HG02642 (cell line): ENCODE results near the gene DRGX.

Source experiments
- ATAC-seq: cut with Tn5 transposase; IDR thresholded peaks from one replicate; pipeline ENCODE4 v1.9.1; 2021; ENCODE audit warnings: mild to moderate bottlenecking; ENCODE audit not compliant: unreplicated experiment, poor library complexity

DRGX gene

GRCh38 chr10:49323896-49324270 is 72.0 kb downstream of the DRGX start:
- no peak for ATAC-seq

- no peak for ATAC-seq
Measured at GRCh38 chr10:49323171-49323895, 72.6 kb downstream of the DRGX start.

- ATAC-seq, result no peak
Measured at GRCh38 chr10:49322371-49323170, 73.3 kb downstream of the DRGX start.

GRCh38 chr10:49321021-49321420 is 74.9 kb downstream of the DRGX start:
- no peak for ATAC-seq

- no peak for ATAC-seq
Measured at GRCh38 chr10:49320191-49320590, 75.7 kb downstream of the DRGX start.

- ATAC-seq, result no peak
Measured at GRCh38 chr10:49319206-49319605, 76.7 kb downstream of the DRGX start.

GRCh38 chr10:49318755-49319154 is 77.1 kb downstream of the DRGX start:
- no peak for ATAC-seq

- ATAC-seq, result no peak
Measured at GRCh38 chr10:49318028-49318427, 77.9 kb downstream of the DRGX start.

- no peak for ATAC-seq
Measured at GRCh38 chr10:49314806-49315205, 81.1 kb downstream of the DRGX start.
